Progenitor cell of endocrine pancreas (in vitro differentiated cells): ENCODE measurements around the gene TMC2. TPM values are rescaled to one million over a fixed set of nuclear protein-coding genes. Genes with fewer than 3 reads are reported as not detected.
"Not testable (repeated sequence)": the region's sequence is repeated elsewhere in the genome, so short reads cannot be mapped to it uniquely, and the experiment has no call there.

ENCODE experiments used
- DNase-seq: peaks from one replicate; pipeline ENCODE4 v3.0.0; 2021; ENCODE audit warnings: low spot score; ENCODE audit not compliant: unreplicated experiment
- H3K27ac Mint-ChIP-seq: 2 replicates; pipeline ENCODE4 v1.8.0; 2021; ENCODE audit warnings: mild to moderate bottlenecking, moderate library complexity, mixed read lengths
- H3K27me3 Mint-ChIP-seq: 2 replicates; pipeline ENCODE4 v1.8.0; 2021; ENCODE audit warnings: mixed read lengths
- H3K36me3 Mint-ChIP-seq: 2 replicates; pipeline ENCODE4 v1.8.0; 2022; ENCODE audit warnings: mixed read lengths; ENCODE audit not compliant: insufficient read depth
- H3K4me1 Mint-ChIP-seq: 2 replicates; pipeline ENCODE4 v1.8.0; 2021; ENCODE audit warnings: low read depth, mixed read lengths
- H3K4me3 Mint-ChIP-seq: 2 replicates; pipeline ENCODE4 v1.8.0; 2021; ENCODE audit warnings: low read depth, mild to moderate bottlenecking, moderate library complexity, mixed read lengths
- H3K9me3 Mint-ChIP-seq: 2 replicates; pipeline ENCODE4 v1.8.0; 2021; ENCODE audit warnings: low read depth, mixed read lengths
- CTCF ChIP-seq: fragments of 200-600 bp; sonication (generic); IDR thresholded peaks from one replicate; pipeline ENCODE4 v1.5.0; 2021; ENCODE audit warnings: antibody characterized with exemption, mild to moderate bottlenecking; ENCODE audit not compliant: unreplicated experiment
- long read RNA-seq: library from polyadenylated mRNA; unstranded; transcript quantifications from one replicate; pipeline ENCODE4 v2.0.0, GENCODE V29; 2020
- total RNA-seq: library from RNA; stranded (reverse); gene quantifications from 2 replicates; pipeline ENCODE4 v1.2.1, GENCODE V29; 2021

The TMC2 gene, protein sequence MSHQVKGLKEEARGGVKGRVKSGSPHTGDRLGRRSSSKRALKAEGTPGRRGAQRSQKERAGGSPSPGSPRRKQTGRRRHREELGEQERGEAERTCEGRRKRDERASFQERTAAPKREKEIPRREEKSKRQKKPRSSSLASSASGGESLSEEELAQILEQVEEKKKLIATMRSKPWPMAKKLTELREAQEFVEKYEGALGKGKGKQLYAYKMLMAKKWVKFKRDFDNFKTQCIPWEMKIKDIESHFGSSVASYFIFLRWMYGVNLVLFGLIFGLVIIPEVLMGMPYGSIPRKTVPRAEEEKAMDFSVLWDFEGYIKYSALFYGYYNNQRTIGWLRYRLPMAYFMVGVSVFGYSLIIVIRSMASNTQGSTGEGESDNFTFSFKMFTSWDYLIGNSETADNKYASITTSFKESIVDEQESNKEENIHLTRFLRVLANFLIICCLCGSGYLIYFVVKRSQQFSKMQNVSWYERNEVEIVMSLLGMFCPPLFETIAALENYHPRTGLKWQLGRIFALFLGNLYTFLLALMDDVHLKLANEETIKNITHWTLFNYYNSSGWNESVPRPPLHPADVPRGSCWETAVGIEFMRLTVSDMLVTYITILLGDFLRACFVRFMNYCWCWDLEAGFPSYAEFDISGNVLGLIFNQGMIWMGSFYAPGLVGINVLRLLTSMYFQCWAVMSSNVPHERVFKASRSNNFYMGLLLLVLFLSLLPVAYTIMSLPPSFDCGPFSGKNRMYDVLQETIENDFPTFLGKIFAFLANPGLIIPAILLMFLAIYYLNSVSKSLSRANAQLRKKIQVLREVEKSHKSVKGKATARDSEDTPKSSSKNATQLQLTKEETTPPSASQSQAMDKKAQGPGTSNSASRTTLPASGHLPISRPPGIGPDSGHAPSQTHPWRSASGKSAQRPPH
- total RNA-seq: not detected in 2 replicates
- long read RNA-seq: 0 reads

- TF ChIP-seq CTCF: no peak
- DNase-seq: no peak
- peaks cover 71% of the 10 kb centered on the region for H3K27me3 Mint-ChIP-seq
- H3K4me1 Mint-ChIP-seq: peaks cover 3% of the 10 kb centered on the region
- H3K9me3 Mint-ChIP-seq: no peaks in the 10 kb centered on the region
- H3K4me3 Mint-ChIP-seq: no peak within 1 kb of the TSS
- no peaks in the 10 kb centered on the region for H3K36me3 Mint-ChIP-seq
- no peak within 1 kb of the TSS for H3K27ac Mint-ChIP-seq
These were observed at the start of gene TMC2 for GRCh38 chr20:2536560-2536986. TMC2 (plus strand) TSS chr20:2536573; CDS start chr20:2536622, 49 bp downstream.

GRCh38 chr20:2502808-2503384, 33.5 kb upstream of the TMC2 start:
- H3K4me3 Mint-ChIP-seq, H3K27me3 Mint-ChIP-seq, H3K9me3 Mint-ChIP-seq, DNase-seq, H3K27ac Mint-ChIP-seq, H3K4me1 Mint-ChIP-seq: not testable (repeated sequence)
- peaks cover 23% of the 10 kb centered on the region for H3K36me3 Mint-ChIP-seq

- not testable (repeated sequence) for H3K9me3 Mint-ChIP-seq, H3K4me3 Mint-ChIP-seq, H3K27me3 Mint-ChIP-seq, DNase-seq, H3K27ac Mint-ChIP-seq, H3K4me1 Mint-ChIP-seq
- H3K36me3 Mint-ChIP-seq: peaks cover 20% of the 10 kb centered on the region
These were observed 31.6 kb upstream of the TMC2 start for GRCh38 chr20:2504803-2505202.

DNA sequence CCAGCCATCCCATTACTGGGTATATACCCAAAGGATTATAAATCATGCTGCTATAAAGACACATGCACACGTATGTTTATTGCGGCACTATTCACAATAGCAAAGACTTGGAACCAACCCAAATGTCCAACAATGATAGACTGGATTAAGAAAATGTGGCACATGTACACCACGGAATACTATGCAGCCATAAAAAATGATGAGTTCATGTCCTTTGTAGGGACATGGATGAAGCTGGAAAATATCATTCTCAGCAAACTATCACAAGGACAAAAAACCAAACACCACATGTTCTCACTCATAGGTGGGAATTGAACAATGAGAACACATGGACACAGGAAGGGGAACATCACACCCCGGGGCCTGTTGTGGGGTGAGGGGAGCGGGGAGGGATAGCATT, 29.9 kb upstream of the TMC2 start:
- H3K4me3 Mint-ChIP-seq, DNase-seq, H3K27me3 Mint-ChIP-seq, H3K36me3 Mint-ChIP-seq, H3K4me1 Mint-ChIP-seq, H3K9me3 Mint-ChIP-seq, H3K27ac Mint-ChIP-seq: not testable (repeated sequence)

- no peak for TF ChIP-seq CTCF
- H3K36me3 Mint-ChIP-seq: peaks cover 6% of the 10 kb centered on the region
- H3K27me3 Mint-ChIP-seq: peaks cover 5% of the 10 kb centered on the region
- H3K9me3 Mint-ChIP-seq: peaks cover 5% of the 10 kb centered on the region
- H3K4me3 Mint-ChIP-seq: peak overlapping the region; percentile 100
- no peak for DNase-seq
- H3K27ac Mint-ChIP-seq: no peak overlapping the region
- H3K4me1 Mint-ChIP-seq: peaks cover 10% of the 10 kb centered on the region
These were observed 28.9 kb upstream of the TMC2 start for GRCh38 chr20:2507464-2507863.

GRCh38 chr20:2507875-2508630, 28.3 kb upstream of the TMC2 start:
- peaks cover 2% of the 10 kb centered on the region for H3K9me3 Mint-ChIP-seq
- H3K4me3 Mint-ChIP-seq: peak overlapping the region; percentile 100
- no peak for DNase-seq
- H3K27me3 Mint-ChIP-seq: peaks cover 8% of the 10 kb centered on the region
- H3K36me3 Mint-ChIP-seq: peaks cover 3% of the 10 kb centered on the region
- H3K27ac Mint-ChIP-seq: peak overlapping the region; percentile 79
- peaks cover 10% of the 10 kb centered on the region for H3K4me1 Mint-ChIP-seq
- TF ChIP-seq CTCF: no peak
